GM12892 (cell line): ENCODE data around the gene CREBL2.

Experiments
- POLR2A ChIP-seq: IDR thresholded peaks from 2 replicates; pipeline ENCODE4 v1.6.1; 2011; ENCODE audit warnings: low read depth, low read length, control low read depth
- POLR2AphosphoS5 ChIP-seq: IDR thresholded peaks from 2 replicates; pipeline ENCODE4 v1.6.1; 2011; ENCODE audit warnings: low read depth, low read length, control low read depth
- TAF1 ChIP-seq: IDR thresholded peaks from 2 replicates; pipeline ENCODE4 v1.6.1; 2011; ENCODE audit warnings: low read depth, mild to moderate bottlenecking, control low read depth, low read length, borderline replicate concordance

DNA sequence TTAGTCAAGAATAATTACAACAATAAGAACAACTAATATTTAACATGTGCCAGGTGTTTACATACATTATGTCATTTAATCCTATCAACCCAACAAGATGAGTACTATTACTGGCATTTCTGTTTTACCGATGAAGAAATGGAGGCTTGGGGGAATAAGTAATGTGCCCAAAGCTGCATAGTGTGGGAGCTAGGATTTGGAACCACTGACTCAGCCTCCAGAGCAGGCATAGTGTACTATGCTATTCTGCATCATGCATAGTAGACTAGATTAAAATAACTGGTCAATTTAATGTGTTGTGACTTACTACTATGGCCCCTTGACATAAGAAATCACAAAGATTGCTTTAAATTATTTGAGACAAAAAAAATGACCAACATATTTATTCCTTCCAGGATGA, 74.8 kb downstream of the CREBL2 start:
- no peak for TF ChIP-seq POLR2A
- no peak for TF ChIP-seq TAF1
- TF ChIP-seq POLR2AphosphoS5 = no peak
